Activated CD8-positive, alpha-beta memory T cell treated with anti-CD3 and anti-CD28 coated beads for 1 hour (primary cell): ENCODE results near the gene GPR62.
"Not testable (repeated sequence)": the region's sequence is repeated elsewhere in the genome, so short reads cannot be mapped to it uniquely, and the experiment has no call there.

Source experiments
- DNase-seq, 2 donors: peaks; one replicate each; pipeline ENCODE4 v3.0.0-alpha.2; 2020; ENCODE audit warnings: low read depth in 1 of 2; ENCODE audit errors: extremely low read depth in 1 of 2

Gene GPR62

GRCh38 chr3:51988286-51989146, 33.3 kb downstream of the GPR62 start:
- no peak for DNase-seq

GRCh38 chr3:51990501-51990971, 35.4 kb downstream of the GPR62 start:
- DNase-seq: not testable (repeated sequence)

- DNase-seq: no peak
Measured at GRCh38 chr3:51992017-51992682, 37.0 kb downstream of the GPR62 start.

- not testable (repeated sequence) for DNase-seq
Measured at GRCh38 chr3:51993657-51994056, 38.5 kb downstream of the GPR62 start.

- DNase-seq: no peak
Measured at GRCh38 chr3:51994530-51994929, 39.3 kb downstream of the GPR62 start.

GRCh38 chr3:51995346-51996163, 40.4 kb downstream of the GPR62 start, which contains the start of gene RPL29:
Gene RPL29, minus strand, starts transcription at chr3:51995895. Its CDS starts 434 bp downstream, at chr3:51995461.
- DNase-seq: peak; percentile 75 to 79

- no peak for DNase-seq
Measured at GRCh38 chr3:51997172-51997571, 42.0 kb downstream of the GPR62 start.

- DNase-seq: no peak
Measured at GRCh38 chr3:51997935-51998596, 42.9 kb downstream of the GPR62 start.

GRCh38 chr3:51998774-51999173, 43.6 kb downstream of the GPR62 start:
- no peak for DNase-seq

- DNase-seq: no peak
Measured at GRCh38 chr3:51999846-52000245, 44.7 kb downstream of the GPR62 start.

GRCh38 chr3:52001443-52001974, 46.3 kb downstream of the GPR62 start:
- peak; percentile 73 to 80 for DNase-seq

GRCh38 chr3:52002748-52003147, 47.6 kb downstream of the GPR62 start:
- DNase-seq: no peak

- no peak for DNase-seq
Measured at GRCh38 chr3:52004163-52004787, 49.1 kb downstream of the GPR62 start.

GRCh38 chr3:52004906-52005395, 49.8 kb downstream of the GPR62 start:
- DNase-seq: no peak

- DNase-seq: no peak
Measured at GRCh38 chr3:52005571-52005986, 50.4 kb downstream of the GPR62 start.

GRCh38 chr3:52006017-52006819, 51.0 kb downstream of the GPR62 start:
- DNase-seq: no peak

GRCh38 chr3:52006820-52007133, 51.6 kb downstream of the GPR62 start:
- no peak for DNase-seq
